Measurements from ENCODE around the gene GPSM1.

GPSM1 gene

DNA sequence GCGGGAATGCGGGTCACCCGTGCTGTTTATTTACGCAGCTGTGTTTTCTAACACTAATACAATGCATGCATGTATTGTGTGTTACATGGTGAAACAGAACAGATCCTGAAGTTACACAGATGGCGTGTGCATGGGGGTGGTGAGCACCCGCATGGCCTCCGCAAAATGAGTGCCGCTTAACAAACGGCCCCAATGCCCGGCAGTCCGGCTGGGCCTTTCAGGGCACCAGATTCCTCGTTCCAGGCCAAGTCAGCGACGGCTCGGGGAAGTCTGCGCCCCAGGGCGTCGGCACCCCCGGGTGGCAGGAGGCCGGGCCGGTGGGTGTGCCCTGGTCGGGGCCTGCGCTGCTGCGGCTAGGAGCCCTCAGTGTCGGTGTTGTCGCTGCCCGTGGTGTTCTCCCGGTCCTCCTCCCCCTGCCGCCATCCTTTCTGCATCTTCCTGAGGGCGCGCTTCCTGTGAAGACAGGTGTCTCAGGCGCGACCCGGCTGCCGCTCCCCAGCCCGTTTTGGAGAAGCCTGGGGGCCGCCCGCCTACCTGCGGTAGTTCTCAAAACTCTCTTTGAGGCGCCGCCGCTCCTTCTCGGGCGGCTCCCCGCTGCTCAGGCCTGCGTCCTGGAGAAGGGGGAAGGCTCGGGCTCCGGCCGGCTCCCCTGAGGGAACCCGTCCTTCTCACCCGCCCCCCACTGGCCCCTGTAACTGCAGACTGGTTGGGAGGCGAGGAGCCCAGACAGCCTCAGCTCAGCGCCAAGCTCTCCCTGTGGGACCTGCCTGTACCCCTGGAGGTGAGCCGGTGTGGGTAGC lies 36.8 kb downstream of the GPSM1 start:
- DNase-seq, result no peak

DNA sequence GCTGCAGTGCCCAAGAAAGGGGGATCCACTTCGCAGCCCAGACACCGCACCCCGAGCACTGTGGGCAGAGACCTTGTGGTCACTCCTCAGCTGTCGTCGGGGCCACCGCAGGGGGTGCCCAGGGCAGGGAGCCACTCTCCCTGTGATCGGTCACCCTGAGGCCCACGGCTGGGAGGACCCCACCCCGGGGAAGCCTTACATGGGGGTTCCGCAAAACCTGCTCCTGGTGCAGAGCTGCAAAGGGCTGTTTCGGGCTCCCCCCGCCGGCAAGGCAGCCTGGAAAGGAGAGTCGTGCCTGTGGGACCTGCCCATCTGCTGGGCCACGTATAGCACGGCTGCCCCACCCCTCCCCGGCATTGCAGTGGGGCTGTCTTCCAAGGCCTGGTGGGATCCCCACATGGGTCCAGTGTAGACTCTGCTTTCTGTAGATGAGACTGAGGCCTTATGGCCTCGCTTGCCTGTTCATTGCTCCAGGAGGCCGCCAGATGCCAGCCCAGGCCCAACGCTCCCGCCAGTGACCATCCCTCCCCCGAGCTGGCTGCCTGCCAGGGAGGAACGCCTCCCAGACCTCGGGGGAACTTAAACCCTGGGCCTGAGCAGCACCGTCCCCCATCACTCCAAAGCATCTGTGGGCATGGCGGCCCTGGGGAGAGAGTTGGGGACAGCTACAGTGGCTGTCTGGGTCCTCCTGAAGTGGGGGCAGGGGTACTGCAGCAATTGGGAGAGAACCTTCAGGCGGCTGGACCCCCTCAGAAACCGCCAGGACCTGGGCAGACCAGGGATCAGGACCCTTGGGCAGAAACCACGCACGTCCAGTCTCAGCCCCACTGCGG lies 37.8 kb downstream of the GPSM1 start:
- DNase-seq, result no peak

DNA sequence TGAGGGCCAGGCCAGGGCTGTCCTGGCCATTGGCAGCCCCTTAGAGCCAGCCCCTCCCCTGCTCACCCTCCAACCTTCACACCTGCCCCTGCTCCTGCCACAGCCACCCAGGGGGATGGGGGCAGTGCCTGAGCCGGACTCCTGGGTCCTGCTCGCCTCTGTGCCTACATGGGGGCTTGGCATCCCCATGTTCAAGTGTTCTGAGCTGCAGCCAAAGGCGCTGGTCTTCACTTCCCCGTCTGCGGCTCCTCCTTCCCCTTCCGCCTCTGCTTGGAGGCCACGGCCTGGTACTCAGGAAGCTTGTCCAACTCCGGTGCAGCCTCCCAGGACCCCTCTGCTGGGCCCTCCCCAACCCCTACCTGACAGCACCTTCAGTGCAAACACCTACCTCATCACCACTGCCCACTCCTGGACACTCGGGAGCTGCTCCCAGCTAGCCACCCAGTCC lies 38.5 kb downstream of the GPSM1 start:
- no peak for DNase-seq

DNA sequence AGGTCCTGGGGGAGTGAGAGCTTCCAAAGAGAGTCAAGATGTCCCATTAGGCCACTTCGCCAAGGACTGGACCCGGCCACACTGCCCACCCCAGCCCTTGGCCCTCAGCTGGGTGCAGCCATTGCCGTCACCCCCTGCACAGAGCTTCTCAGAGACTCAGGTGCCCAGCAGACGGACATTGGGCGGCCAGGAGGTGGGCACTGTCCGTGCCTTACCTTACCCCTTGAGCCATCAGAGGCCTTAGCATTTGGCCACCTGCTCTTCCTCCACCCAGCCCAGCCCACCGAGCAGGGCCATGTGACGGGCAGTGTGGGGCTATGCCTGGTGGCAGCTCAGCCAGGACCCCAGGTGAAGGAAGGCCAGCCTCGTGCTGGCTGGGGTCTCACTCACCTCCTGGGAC lies 39.5 kb downstream of the GPSM1 start:
- DNase-seq, result no peak

DNA sequence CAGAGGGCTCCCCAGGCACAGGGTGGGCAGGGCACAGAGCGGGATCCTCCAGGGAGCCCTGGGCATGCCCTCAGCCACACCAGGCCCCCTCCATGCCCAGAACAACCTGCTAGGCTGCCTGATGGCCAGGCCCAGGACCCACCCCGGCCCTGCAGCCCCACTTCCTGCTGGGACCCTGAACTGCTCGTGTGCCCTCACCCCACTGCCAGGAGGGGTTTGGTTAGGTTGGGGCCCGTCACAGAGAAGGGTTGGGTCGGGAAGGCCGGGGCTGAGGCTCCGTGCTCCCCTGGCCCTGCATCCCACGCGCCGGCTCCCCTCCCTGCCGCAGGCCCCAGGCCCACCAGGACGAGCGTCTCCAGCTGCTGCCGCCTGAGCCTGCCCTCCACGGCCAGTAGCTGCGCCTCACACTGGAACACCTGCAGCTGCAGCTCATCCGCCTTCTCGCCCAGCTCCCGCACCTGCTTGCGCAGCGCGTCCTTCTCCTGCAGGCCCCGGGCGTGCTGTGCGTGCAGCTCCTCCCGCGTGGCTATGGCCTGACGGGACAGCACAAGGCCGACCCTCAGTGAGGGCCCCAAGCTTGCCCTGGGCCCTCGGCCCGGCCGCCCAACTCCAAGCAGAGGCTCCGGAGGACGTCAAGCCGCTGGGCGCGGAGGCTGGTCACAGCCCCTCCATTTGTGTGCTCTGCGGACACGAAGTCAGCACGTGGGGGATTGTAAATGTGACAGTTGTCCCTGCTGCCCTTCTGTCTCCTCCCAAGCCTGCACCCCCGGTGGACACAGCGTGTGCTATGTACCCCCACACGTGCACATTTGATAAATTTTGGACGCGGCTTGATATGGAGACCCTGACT lies 40.2 kb downstream of the GPSM1 start:
- DNase-seq, result no peak

DNA sequence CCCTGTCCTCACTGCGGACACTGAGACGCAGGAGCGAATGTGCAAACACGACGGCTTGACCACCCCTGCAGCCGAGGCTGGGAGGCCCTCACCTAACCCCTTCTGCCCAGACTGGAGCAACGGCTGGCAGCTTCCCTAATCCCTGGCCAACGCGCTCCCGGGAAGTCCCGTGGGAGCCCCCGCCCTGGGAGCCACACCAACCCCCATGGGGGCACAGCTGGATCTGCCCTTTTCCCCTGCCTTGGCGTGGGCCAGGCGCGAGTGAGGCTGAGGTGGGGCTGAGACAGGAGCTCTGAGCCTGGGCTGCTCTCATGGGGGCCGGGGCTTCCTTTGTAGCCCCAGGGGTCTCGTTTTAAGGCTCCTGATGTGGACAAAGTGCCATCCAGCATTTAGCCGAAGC lies 40.9 kb downstream of the GPSM1 start:
- DNase-seq, result no peak

DNA sequence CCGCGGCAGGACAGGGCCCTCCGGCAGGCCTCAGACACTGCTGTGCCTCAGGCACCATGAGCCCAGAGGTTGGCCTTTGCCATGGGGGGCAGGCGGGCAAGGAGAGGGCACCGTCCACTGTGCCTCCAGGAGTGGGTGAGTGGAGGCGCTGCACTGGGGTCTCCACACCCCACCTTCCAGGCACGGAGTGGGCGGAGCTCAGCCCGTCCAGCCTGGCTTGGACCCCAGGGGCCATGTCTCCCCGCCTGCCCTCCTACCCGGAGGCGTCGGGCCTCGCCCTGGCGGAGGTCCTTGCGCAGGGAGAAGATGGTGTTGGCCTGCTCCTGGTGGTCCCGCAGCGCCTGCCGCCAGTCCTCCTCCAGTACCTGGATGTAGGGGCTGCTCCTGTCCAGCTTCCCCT lies 42.7 kb downstream of the GPSM1 start:
- DNase-seq, result no peak

DNA sequence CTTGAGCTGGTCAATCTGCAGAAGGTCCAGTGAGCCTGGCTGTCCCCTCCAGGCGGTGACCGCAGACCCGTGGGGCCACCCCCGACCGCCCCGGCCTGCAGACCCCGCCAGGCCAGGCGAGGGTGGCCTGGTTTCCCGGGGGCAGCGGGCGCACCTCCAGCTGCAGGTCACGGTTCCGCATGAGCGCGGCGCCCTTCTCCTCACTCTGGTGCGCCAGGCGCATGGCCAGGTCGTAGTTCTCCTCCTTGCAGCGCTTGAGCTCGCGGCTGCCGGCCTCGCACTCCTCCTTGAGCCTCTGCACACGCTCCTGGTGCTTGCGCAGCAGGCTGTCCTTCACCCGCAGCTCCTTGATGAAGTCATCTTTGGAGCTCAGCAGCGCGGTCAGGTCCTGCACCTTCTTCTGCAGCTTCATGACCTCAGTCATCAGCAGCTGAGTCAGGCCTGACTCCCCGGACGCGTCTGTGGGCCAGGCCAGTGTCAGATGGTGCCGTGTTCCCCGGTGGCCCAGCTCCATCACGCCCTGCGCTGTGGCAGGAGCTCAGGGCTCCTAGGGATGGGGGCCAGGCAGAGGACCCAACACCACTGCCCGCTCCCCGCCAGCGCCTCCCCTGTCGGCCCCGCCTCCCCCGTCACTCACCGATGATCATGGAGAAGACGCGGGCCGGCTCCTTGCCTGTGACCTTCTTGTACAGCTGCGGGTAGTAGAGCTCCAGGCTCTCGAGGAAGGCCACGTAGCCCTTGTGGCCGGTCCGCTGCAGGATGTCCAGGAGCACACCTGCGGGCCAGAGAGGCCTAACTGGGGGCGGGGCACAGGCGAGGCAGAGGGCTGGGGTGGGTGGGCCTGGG lies 43.6 kb downstream of the GPSM1 start:
- no peak for DNase-seq

DNA sequence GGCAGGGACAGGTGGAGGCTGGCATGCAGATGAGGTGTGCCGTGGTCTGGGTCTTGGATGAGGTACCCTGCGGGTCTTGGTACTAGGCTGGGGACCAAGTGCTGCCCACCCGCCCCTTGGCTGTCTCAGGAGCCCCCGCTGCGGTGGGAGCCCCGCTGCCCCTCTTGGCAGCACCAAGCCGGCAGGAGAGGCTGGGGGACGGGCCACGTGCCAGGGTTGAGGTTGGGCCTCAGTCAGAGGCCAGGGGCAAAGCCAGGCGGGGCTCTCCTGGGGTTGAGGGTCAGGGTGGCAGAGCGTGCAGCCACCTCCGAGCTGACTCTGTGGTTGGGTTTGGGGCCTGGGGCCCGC lies 44.2 kb downstream of the GPSM1 start:
- no peak for DNase-seq

DNA sequence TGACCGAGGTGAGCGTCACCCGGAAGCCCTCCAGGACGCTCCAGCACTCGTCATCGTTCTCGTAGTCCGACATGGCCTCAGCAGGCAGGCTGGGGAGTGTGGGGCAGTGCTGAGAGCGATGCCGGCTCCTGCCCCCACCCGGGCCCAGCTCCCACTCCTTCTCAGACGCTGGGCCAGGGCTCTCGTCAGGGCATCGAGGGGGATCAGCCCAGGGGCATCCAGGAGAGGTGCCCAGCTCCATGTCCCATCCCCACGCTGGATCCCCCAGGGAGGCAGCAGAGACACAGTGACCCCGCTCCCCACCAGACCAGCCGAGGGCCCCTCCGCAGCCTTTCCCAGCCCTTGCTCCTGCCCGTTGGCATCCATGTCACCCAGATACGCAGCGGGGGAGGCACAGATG lies 44.7 kb downstream of the GPSM1 start:
- DNase-seq, result no peak

DNA sequence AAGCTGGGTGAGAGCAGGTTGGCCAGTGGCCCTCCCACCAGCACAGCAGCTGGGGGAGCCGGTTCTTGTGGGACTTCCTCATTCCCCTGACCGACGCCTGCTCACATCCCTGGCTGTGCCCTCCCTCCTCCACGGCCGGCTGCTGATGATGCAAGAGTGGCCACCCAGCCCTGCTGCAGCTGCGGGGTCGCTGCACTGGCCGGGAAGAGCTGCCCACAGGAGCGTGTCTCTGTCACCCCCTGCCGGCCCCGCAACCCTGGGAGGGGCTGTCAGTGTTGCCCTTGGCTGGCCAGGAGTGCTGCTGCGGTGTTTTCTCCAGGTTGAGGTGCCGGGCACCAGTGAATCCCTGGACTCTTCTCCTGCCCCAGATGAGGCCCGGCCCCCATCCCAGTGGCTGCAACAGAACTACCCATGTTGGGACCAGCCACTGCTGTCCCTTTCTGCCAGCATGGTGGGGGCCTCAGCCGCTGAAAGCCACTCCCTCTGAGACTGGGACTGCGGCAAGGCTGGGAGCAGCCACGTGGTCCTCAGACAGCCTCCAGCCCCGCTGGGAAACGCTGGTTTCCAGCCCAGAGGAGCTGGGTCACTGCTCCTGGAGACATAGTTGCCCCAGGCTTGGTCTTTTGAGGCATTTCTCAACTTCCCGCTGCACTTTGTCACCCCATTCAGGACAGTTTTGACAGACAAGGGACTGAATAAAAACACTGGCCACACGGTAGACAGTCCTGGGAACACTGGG lies 45.4 kb downstream of the GPSM1 start:
- DNase-seq, result no peak

DNA sequence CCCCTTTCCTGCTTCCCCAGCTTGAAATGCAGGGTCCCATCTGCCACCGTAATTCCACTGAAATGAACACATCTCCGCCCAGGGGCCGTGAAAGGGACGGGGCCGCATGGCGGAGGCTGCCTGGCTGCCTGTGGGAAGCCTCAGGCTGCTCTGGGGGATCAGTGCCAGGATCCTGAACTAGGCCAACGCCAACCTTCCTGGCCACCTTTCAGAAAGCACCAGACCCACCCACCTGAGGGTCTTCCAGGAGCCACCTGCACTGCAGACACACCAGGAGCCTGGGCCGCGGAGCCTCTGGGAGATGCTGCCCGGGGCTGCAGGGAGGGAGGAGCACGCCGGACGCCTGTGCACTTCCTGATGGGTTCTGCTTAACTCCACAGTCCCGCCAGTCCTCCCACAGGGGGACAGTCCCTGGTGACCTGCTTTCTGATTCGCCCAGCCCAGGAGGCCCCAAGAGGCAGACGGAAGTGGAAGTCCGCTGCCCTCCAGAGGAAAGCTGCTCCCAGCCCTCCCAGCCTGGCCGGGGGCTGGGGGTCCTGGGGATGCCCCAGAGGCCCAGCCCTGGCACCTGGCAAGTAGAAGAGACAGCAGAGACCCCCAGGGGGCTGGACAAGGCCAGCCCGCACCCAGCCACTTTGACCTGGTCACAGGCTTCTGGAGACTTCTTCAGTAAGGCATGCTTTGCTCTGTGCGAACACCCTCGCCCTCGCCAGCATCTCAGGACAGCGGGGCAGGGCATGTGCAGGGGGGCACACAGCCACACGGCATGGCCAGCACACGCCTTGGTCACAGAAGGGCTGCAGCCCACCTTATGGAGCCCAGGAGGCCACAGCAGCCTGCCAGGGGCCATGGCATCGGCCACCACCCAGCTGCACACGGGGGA lies 46.2 kb downstream of the GPSM1 start, which contains the start of gene CARD9:
Gene CARD9 (minus strand): TSS at position 370 of the 883 bp plus-strand sequence. CDS start 1,591 bp downstream, outside the sequence.
- no peak for DNase-seq

DNA sequence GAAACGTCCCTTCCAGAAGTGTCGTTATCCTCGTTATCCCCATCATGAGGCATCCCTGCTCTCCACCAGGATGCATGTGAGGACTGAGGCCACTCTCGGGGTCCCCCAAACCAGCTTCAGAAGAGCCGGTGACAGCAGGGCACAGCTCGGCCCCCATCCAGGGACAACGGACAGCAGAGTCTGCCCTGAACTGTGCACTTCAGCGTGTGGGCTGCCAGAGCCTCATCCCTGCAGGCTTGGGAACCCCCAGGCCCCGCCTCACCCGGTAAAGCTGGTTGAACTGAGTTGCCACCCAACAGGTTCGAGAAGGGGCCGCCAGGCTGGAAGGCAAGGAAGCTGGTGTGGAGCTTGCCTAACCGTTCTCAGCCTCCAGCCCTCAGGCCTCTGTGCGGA lies 46.8 kb downstream of the GPSM1 start:
- no peak for DNase-seq

DNA sequence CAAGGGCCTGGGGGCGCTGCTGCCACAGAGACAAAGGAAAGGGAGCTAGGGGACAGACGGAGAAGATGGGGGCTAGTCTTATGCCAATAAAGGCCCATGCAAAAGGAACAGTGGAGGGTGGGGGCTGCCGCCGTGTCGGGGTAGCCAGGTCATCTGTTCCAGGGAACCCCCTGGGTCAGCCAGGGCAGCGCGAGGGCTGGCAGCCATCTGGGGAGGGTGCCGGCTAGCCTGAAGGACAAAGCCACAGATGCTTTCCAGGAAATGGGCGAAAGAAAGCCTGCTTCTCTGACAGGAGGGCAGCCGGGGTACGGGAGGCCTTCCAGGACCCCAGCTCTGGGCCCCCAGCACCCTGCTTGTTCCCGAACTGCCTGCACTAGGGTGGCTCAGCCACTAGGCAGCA lies 47.8 kb downstream of the GPSM1 start:
- DNase-seq, result no peak

DNA sequence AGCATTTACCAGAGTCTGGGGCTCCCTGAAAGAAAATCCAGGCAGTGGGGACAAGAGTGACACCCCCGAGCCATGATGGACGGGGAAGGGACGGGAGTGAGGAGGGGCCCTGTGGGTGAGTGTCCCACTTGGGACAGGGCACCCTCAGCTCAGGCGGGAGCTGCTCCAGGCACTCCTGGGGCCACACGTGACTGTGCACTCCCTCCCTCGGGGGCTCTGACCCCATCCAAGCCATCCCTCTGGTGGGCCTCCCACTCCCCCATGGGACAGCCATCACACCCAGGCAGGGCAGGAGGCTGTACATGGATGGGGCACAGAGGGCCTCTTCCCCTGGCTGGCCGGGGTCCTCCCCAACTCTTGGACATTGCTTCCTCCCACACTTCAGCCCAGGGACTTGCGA lies 49.1 kb downstream of the GPSM1 start:
- DNase-seq, result no peak

DNA sequence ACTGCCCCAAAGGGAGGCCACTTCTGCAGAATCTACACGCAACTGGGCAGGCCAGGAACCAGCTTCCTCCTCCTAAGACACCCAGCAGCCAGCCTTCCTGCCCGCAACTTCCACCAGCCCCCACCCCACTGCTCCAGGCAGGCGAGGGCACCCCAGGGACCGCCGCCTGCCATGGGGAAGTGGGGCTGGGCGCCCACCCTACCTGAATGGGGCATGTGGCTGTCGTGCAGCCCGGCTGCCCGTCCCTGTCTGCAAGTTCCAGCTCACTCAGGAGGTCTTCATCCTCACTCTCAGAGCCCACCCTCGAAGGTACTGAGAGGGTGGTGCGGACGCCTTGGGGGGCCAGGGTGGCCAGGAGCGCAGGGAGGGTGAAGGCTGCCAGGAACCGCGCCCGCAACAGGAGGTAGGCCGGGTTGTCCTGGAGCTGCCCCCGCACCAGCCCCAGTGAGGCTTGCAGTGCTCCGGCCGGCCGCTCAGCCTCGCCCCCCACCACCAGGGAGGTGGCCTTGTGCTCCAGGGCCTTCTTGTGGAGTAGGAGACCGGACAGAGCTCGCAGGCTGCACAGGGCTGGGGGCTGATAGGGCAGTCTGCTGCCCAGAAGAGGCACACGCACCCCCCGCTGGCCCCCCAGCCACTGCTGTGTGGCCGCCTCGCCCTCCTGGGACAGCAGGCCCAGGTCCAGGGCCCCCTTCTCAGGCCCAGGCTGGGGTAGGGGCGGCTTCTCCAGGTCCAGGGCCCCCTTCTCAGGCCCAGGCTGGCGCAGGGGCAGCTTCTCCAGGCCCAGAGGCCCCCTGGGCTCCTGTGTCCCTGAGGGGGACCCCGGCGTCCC lies 50.2 kb downstream of the GPSM1 start:
- no peak for DNase-seq

DNA sequence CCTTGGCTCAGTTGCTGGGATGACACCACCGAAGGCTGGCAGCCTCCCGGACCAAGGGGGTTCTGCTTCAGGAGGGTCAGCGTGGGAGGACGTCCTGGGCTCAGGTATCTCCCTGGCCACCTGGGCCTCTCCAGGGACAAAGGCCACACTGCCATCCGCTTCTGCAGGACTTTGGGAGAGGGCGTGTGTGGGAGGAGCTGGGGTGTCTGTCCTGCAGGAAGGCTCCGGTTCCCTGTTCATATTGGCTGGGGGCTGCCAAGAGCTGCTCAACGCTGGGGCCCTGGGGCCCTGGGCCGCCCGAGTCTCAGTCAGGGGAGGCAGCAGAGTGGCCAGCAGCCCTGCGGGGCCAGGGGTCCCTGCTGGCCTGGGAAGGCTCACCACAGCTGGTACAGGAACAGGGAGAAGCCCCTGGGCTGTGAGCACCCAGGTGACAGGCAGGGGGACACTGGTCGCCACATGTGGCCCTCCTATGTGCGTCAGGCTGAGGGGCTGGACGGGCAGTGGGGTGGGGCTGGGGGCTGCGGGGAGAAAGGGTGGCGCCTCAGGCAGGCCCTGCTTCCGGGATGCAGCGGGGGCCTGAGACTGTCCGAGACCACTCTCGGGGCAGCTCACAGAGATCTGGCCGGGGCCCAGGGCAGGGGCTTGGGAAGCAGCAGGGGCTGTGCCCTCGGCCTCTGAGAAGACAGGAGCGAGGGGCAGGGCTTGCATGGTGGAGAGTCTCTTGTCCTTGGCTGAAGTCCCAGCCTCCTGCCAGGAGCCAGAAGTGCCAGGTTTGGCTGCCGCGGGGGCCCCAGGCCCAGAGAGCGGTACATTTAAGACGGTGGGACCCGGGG lies 51.0 kb downstream of the GPSM1 start:
- DNase-seq, result no peak

DNA sequence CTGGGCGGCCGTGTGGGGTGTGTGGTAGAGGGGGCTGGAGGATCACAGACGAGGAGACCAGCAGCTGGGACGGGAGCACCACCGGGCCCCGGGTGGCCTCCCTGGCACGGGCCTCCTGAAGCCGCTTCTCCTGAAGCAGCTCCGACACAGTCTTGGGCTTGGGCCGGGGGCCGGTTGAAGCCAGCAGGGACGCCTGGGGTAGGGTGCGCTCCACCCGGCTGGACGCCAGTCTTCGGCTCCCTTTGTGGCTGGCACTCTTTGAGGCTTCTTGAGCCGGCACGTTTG lies 51.6 kb downstream of the GPSM1 start:
- DNase-seq, result no peak

DNA sequence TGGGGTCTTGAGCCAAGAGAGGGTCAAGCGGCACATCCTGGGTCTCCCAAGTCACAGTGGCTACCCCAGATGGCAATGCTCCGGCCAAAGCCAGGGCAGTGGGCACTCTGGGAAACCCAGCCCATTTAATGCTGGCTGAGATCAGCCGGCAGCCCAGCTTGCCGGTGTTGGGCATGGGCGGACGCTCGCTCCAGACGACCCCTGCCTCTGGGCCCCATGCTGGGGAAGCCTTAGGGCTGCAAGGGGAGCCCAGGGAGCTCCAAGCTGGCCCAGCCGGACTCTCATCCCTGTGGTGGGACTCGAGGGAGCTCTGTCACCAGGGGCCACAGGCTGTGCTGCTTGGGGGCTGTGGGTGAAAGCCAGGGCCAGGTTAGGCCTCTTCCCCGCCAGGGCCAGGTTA lies 52.1 kb downstream of the GPSM1 start:
- DNase-seq, result no peak

All from 8988T (cell line).